ENCODE data around the gene SCYGR6. TPM values are rescaled to one million over a fixed set of nuclear protein-coding genes. Genes with fewer than 3 reads are reported as not detected.
"Not testable (repeated sequence)": the region's sequence is repeated elsewhere in the genome, so short reads cannot be mapped to it uniquely, and the experiment has no call there.

SCYGR6 gene
- total RNA-seq, 1 donor from 2014 or later, result not detected

GRCh38 chr2:227748079-227748478 is 23.5 kb upstream of the SCYGR6 start:
- ATAC-seq (no peak), DNase-seq (no peak)
- TF ChIP-seq CTCF (IDR thresholded peaks at IDR 0.05), result no peak
- no peaks in the 10 kb centered on the region for H3K4me1 ChIP-seq
- H3K27me3 ChIP-seq (ENCODE audit: low read depth), result no peaks in the 10 kb centered on the region
- no peak overlapping the region for H3K27ac ChIP-seq
- no peak overlapping the region for H3K4me3 ChIP-seq
- no peaks in the 10 kb centered on the region for H3K36me3 ChIP-seq
- H3K9me3 ChIP-seq, result no peaks in the 10 kb centered on the region
- intact Hi-C loops (cut with DNase I), result no loop called here

- intact Hi-C loops (cut with DNase I), result no loop called here
- Histone ChIP-seq H3K9me3 (no peaks in the 10 kb centered on the region), H3K27me3 (ENCODE audit: low read depth) (no peaks in the 10 kb centered on the region), H3K4me3 (no peak within 1 kb of the TSS), H3K27ac (no peak within 1 kb of the TSS), H3K4me1 (no peaks in the 10 kb centered on the region), H3K36me3 (no peaks in the 10 kb centered on the region)
- ATAC-seq, result no peak
- DNase-seq, result no peak
- no peak for TF ChIP-seq CTCF (IDR thresholded peaks at IDR 0.05)
These were observed 21.0 kb upstream of the SCYGR6 start, which contains the start of gene SCYGR8 for GRCh38 chr2:227745594-227745993. TSS of gene SCYGR8 (plus strand) at chr2:227745894. CDS start at chr2:227745894, 0 bp downstream.

GRCh38 chr2:227740705-227741104 is 16.1 kb upstream of the SCYGR6 start:
- H3K27me3 ChIP-seq (ENCODE audit: low read depth); H3K27ac ChIP-seq; H3K4me1 ChIP-seq; H3K36me3 ChIP-seq; intact Hi-C loops (cut with DNase I); H3K4me3 ChIP-seq; ATAC-seq; DNase-seq; H3K9me3 ChIP-seq: not testable (repeated sequence)

GRCh38 chr2:227739351-227739750 is 14.8 kb upstream of the SCYGR6 start:
- Histone ChIP-seq H3K27ac (no peak overlapping the region), H3K27me3 (ENCODE audit: low read depth) (no peaks in the 10 kb centered on the region), H3K36me3 (no peaks in the 10 kb centered on the region), H3K9me3 (no peaks in the 10 kb centered on the region), H3K4me1 (no peaks in the 10 kb centered on the region), H3K4me3 (no peak overlapping the region)
- DNase-seq, result no peak
- no peak for TF ChIP-seq CTCF (IDR thresholded peaks at IDR 0.05)
- intact Hi-C loops (cut with DNase I), result no loop called here
- no peak for ATAC-seq

- no peak within 1 kb of the TSS for H3K4me3 ChIP-seq
- ATAC-seq, result no peak
- H3K9me3 ChIP-seq, result no peaks in the 10 kb centered on the region
- no peaks in the 10 kb centered on the region for H3K27me3 ChIP-seq (ENCODE audit: low read depth)
- H3K36me3 ChIP-seq, result no peaks in the 10 kb centered on the region
- intact Hi-C loops (cut with DNase I), result no loop called here
- H3K4me1 ChIP-seq, result no peaks in the 10 kb centered on the region
- TF ChIP-seq CTCF (IDR thresholded peaks at IDR 0.05), result no peak
- DNase-seq, result no peak
- H3K27ac ChIP-seq, result no peak within 1 kb of the TSS
These were observed 3.5 kb upstream of the SCYGR6 start, which contains the start of gene SCYGR7 for GRCh38 chr2:227728035-227728434. TSS of gene SCYGR7 (plus strand) at chr2:227728335. CDS start at chr2:227728335, 0 bp downstream.

GRCh38 chr2:227722821-227723220 is 1.7 kb downstream of the SCYGR6 start:
- ATAC-seq; H3K27me3 ChIP-seq (ENCODE audit: low read depth); H3K27ac ChIP-seq; H3K4me1 ChIP-seq; DNase-seq; intact Hi-C loops (cut with DNase I); H3K4me3 ChIP-seq; H3K36me3 ChIP-seq; H3K9me3 ChIP-seq: not testable (repeated sequence)

GRCh38 chr2:227720680-227721079 is 3.9 kb downstream of the SCYGR6 start:
- intact Hi-C loops (cut with DNase I), result no loop called here
- no peak for TF ChIP-seq CTCF (IDR thresholded peaks at IDR 0.05)
- Histone ChIP-seq H3K36me3 (no peaks in the 10 kb centered on the region), H3K9me3 (no peaks in the 10 kb centered on the region), H3K27ac (no peak overlapping the region), H3K4me1 (peaks cover 5% of the 10 kb centered on the region), H3K27me3 (ENCODE audit: low read depth) (no peaks in the 10 kb centered on the region), H3K4me3 (no peak overlapping the region)
- DNase-seq (no peak), ATAC-seq (no peak)

Measured in lower lobe of right lung (tissue), 2 donors.